Stomach smooth muscle (tissue), 2 donors: ENCODE data around the gene DPH6.
"Not testable (repeated sequence)": the region's sequence is repeated elsewhere in the genome, so short reads cannot be mapped to it uniquely, and the experiment has no call there.

Experiments
- H3K27ac ChIP-seq: one replicate; pipeline ENCODE4 v1.7.0; 2013; ENCODE audit warnings: mild to moderate bottlenecking, low read length, inconsistent platforms
- H3K27me3 ChIP-seq, 2 donors: one replicate each; pipeline ENCODE4 v1.7.0; 2013; ENCODE audit warnings: low read length in 2 of 2; ENCODE audit not compliant: insufficient read depth in 2 of 2, control insufficient read depth in 1 of 2
- H3K36me3 ChIP-seq, 2 donors: one replicate each; pipeline ENCODE4 v1.7.0; 2013; ENCODE audit warnings: low read length in 2 of 2; ENCODE audit not compliant: control insufficient read depth in 2 of 2, insufficient read depth in 2 of 2
- H3K4me1 ChIP-seq: one replicate; pipeline ENCODE4 v1.7.0; 2013; ENCODE audit warnings: low read length; ENCODE audit not compliant: control insufficient read depth, insufficient read depth
- H3K4me3 ChIP-seq, 2 donors: one replicate each; pipeline ENCODE4 v1.7.0; 2013; ENCODE audit warnings: low read length in 2 of 2
- H3K9ac ChIP-seq, 2 donors: one replicate each; pipeline ENCODE4 v1.7.0; 2013; ENCODE audit warnings: low read length in 2 of 2, mild to moderate bottlenecking in 1 of 2
- H3K9me3 ChIP-seq, 2 donors: one replicate each; pipeline ENCODE4 v1.7.0; 2013; ENCODE audit warnings: low read length in 2 of 2; ENCODE audit not compliant: control insufficient read depth in 2 of 2
- donor health status: healthy.
- donor health status: Pancreatic carcinoma.

DPH6 gene

DNA sequence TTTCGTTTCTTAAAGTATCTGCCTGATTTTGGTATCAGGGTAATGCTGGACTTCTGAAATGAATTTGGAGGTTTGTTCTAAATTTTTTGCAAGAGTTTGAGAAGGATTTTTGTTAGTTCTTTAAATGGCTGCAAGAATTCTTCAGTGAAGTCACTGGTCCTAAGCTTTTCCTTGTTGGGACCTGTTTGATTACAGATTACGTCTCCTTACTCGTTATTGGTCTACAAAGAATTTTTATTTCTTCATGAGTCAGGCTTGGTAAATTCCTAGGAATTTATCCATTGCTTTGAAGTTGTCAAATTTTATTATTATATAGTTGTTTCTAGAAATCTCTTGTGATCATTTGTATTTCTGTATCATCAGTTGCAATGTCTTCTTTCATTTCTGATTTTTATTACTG lies 196.0 kb downstream of the DPH6 start:
- no peaks in the 10 kb centered on the region for H3K27me3 ChIP-seq
- no peaks in the 10 kb centered on the region for H3K9me3 ChIP-seq
- no peak overlapping the region for H3K9ac ChIP-seq
- no peaks in the 10 kb centered on the region for H3K36me3 ChIP-seq
- H3K4me1 ChIP-seq: no peaks in the 10 kb centered on the region
- H3K4me3 ChIP-seq: no peak overlapping the region
- H3K27ac ChIP-seq: no peak overlapping the region

GRCh38 chr15:35330916-35331315 lies 215.0 kb downstream of the DPH6 start:
- H3K27ac ChIP-seq: no peak overlapping the region
- H3K27me3 ChIP-seq: no peaks in the 10 kb centered on the region
- no peak overlapping the region for H3K4me3 ChIP-seq
- no peaks in the 10 kb centered on the region for H3K4me1 ChIP-seq
- no peaks in the 10 kb centered on the region for H3K36me3 ChIP-seq
- no peak overlapping the region for H3K9ac ChIP-seq
- H3K9me3 ChIP-seq: peaks cover 0 to 2% of the 10 kb centered on the region in 2 donors

DNA sequence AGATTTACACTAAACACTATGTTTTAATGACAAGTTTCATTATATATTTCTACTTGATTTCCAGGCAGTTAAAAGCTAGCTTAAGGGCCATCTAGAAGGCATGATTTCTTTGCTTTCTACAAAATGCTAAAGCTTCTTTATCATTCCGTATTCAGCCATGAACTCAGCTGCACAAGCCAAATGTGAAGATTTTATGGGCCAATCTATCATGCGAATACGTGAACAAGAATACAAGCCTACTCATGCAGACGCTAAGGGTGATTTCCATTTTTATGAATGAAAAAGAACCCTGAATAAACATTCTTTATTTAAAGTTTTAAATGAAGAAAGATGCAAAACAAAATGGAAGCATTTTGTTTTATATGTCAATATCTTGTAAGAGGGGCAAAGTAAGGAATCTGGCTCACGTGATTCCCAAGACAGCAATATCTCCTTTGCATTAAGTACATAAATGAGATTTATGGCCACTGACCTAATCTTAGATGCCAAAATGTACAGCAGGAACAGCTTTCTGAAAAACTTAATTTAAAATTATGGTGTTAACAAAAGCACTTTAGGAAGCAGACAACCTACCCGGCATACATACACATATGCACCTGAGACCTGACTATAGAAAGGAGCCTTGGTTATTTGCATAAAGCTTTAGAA lies 215.8 kb downstream of the DPH6 start:
- H3K27ac ChIP-seq: no peak overlapping the region
- no peaks in the 10 kb centered on the region for H3K4me1 ChIP-seq
- peaks cover 0 to 2% of the 10 kb centered on the region in 2 donors for H3K9me3 ChIP-seq
- no peak overlapping the region for H3K9ac ChIP-seq
- H3K36me3 ChIP-seq: no peaks in the 10 kb centered on the region
- H3K4me3 ChIP-seq: no peak overlapping the region
- H3K27me3 ChIP-seq: no peaks in the 10 kb centered on the region

DNA sequence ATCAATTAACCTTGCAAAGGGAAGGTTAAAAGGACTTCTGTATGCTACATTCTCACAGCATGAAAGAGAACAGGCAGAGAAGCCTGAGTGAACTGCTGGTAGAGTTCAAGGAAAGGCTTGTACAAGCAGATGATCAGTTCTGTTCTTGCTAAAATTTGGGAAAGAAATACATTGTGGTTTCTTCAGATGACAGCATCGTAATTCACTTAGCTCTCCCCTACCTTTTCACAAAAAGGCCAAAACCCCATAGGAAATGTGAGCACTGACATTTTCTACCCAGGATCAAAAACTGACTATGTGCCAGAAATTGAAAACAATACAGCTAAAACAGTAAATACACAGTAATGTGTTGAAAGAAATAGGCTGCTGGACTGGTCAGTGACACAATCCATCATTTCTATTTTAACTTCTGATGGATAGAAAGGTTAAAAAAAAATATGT lies 216.4 kb downstream of the DPH6 start:
- H3K4me1 ChIP-seq: no peaks in the 10 kb centered on the region
- H3K27me3 ChIP-seq: no peaks in the 10 kb centered on the region
- no peak overlapping the region for H3K27ac ChIP-seq
- no peak overlapping the region for H3K9ac ChIP-seq
- H3K36me3 ChIP-seq: no peaks in the 10 kb centered on the region
- peaks cover 0 to 2% of the 10 kb centered on the region in 2 donors for H3K9me3 ChIP-seq
- H3K4me3 ChIP-seq: no peak overlapping the region

DNA sequence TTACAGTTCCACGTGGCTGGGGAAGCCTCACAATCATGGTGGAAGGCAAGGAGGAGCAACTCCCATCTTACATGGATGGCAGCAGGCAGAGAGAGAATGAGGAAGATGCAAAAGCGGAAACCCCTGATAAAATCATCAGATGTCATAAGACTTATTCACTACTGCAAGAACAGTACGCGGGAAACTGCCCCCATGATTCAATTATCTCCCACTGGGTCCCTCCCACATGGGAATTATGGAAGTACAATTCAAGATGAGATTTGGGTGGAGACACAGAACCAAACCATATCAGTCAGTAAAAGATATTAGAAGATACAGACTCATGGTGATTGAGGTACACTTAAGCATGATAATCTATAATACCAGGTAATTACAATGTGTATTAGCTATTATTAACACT lies 217.1 kb downstream of the DPH6 start:
- H3K4me1 ChIP-seq, H3K9me3 ChIP-seq, H3K4me3 ChIP-seq, H3K27ac ChIP-seq, H3K9ac ChIP-seq, H3K36me3 ChIP-seq, H3K27me3 ChIP-seq: not testable (repeated sequence)

- Histone ChIP-seq H3K9me3 (no peaks in the 10 kb centered on the region), H3K27ac (no peak overlapping the region), H3K36me3 (no peaks in the 10 kb centered on the region), H3K4me1 (no peaks in the 10 kb centered on the region), H3K4me3 (no peak overlapping the region), H3K27me3 (no peaks in the 10 kb centered on the region), H3K9ac (no peak overlapping the region)
These were observed 218.2 kb downstream of the DPH6 start for GRCh38 chr15:35327789-35328188.

DNA sequence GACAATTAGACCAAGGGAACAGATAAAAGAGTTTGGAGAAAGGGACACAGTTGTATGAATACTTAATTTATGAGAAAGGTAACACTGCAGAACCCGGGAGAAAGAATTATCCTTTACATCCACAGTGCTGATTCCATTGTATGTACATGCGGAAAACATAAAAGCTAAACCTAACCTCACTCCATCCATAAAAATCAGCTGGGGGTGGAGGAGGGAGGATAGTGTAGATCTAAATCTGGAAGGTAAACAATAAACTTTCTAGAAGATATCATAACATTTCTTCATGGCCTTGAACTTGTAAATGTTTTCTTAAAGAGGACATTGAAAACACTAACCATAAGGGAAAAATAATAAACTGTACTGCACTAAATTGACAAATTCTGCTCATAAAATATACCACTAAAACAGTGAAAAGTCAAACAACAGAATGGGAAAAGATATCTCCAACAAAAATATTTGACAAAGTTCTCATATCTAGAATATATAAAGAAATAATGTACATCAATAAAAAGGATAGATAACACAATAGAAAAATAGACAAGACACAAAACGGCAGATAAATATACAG lies 220.5 kb downstream of the DPH6 start:
- Histone ChIP-seq H3K4me1 (no peaks in the 10 kb centered on the region), H3K9me3 (no peaks in the 10 kb centered on the region), H3K27me3 (no peaks in the 10 kb centered on the region), H3K36me3 (no peaks in the 10 kb centered on the region), H3K4me3 (no peak overlapping the region), H3K9ac (no peak overlapping the region), H3K27ac (no peak overlapping the region)

- H3K36me3 ChIP-seq: no peaks in the 10 kb centered on the region
- no peak overlapping the region for H3K27ac ChIP-seq
- H3K4me3 ChIP-seq: no peak overlapping the region
- H3K9ac ChIP-seq: no peak overlapping the region
- H3K4me1 ChIP-seq: no peaks in the 10 kb centered on the region
- no peaks in the 10 kb centered on the region for H3K27me3 ChIP-seq
- no peaks in the 10 kb centered on the region for H3K9me3 ChIP-seq
These were observed 222.8 kb downstream of the DPH6 start for GRCh38 chr15:35323141-35323540.

- Histone ChIP-seq H3K9me3 (no peaks in the 10 kb centered on the region), H3K36me3 (no peaks in the 10 kb centered on the region), H3K4me3 (no peak overlapping the region), H3K27me3 (no peaks in the 10 kb centered on the region), H3K9ac (no peak overlapping the region), H3K27ac (no peak overlapping the region), H3K4me1 (no peaks in the 10 kb centered on the region)
These were observed 224.0 kb downstream of the DPH6 start for GRCh38 chr15:35321926-35322325.

DNA sequence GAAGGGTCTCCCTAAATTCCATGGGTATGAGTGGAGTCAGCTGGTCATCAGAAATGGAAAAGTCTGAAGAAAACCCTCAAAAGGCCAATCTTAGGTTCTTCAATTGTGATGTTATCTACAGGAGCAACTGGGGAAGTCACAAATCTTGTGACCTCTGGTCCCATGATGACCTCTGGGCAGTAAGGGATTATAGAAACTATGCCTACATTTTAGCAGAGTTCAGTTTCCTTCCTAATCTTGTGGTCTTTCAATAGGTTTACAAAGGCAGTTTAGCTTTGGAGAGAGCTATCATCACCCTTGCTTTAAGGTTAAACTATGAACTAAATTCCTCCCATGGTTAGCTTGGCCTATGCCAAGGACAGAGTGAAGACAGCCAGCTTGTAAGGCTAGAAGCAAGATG lies 225.1 kb downstream of the DPH6 start:
- no peak overlapping the region for H3K4me3 ChIP-seq
- H3K9ac ChIP-seq: no peak overlapping the region
- no peaks in the 10 kb centered on the region for H3K4me1 ChIP-seq
- no peaks in the 10 kb centered on the region for H3K9me3 ChIP-seq
- no peak overlapping the region for H3K27ac ChIP-seq
- H3K27me3 ChIP-seq: no peaks in the 10 kb centered on the region
- H3K36me3 ChIP-seq: no peaks in the 10 kb centered on the region
